NOMO-1 (cell line): ENCODE data around the gene CADM3.

Experiments
- DNase-seq, 2 experiments: peaks; one replicate each; lab custom pipeline; 2025; ENCODE audit not compliant: unreplicated experiment in 2 of 2; lab: John Stamatoyannopoulos, UW

CADM3 gene

GRCh38 chr1:159171254-159171687 lies at the start of gene CADM3:
TSS of gene CADM3 (plus strand) at chr1:159171615. CDS start at chr1:159171766, 151 bp downstream.
- no peak for DNase-seq

- DNase-seq, result no peak
These were observed 49.3 kb upstream of the CADM3 start for GRCh38 chr1:159122005-159122621.

GRCh38 chr1:159123587-159123986 lies 47.8 kb upstream of the CADM3 start:
- DNase-seq, result no peak

GRCh38 chr1:159132271-159132881 lies 39.0 kb upstream of the CADM3 start:
- DNase-seq, result peak; percentile 5 to 69

- DNase-seq, result no peak
These were observed 30.9 kb upstream of the CADM3 start for GRCh38 chr1:159140474-159140873.

GRCh38 chr1:159141584-159142390 lies 29.6 kb upstream of the CADM3 start:
- no peak for DNase-seq

- DNase-seq, result no peak
These were observed 29.1 kb upstream of the CADM3 start for GRCh38 chr1:159142391-159142663.

- DNase-seq, result no peak
These were observed 28.5 kb upstream of the CADM3 start for GRCh38 chr1:159142726-159143510.

- no peak for DNase-seq
These were observed 26.8 kb upstream of the CADM3 start for GRCh38 chr1:159144571-159144970.

GRCh38 chr1:159146980-159147379 lies 24.4 kb upstream of the CADM3 start:
- DNase-seq, result no peak

GRCh38 chr1:159152031-159152430 lies 19.4 kb upstream of the CADM3 start:
- DNase-seq, result peak; percentile 47 to 77

- DNase-seq, result peak; percentile 52 to 82
These were observed 10.3 kb upstream of the CADM3 start for GRCh38 chr1:159161001-159161718.

GRCh38 chr1:159161719-159162026 lies 9.7 kb upstream of the CADM3 start:
- no peak for DNase-seq

GRCh38 chr1:159162516-159163265 lies 8.7 kb upstream of the CADM3 start:
- DNase-seq, result peak; percentile 22 to 69

- no peak for DNase-seq
These were observed 7.7 kb upstream of the CADM3 start for GRCh38 chr1:159163614-159164228.

- DNase-seq, result no peak
These were observed 3.4 kb upstream of the CADM3 start for GRCh38 chr1:159168043-159168442.

- DNase-seq, result no peak
These were observed 776 bp upstream of the CADM3 start for GRCh38 chr1:159170639-159171038.

- no peak for DNase-seq
These were observed 480 bp downstream of the CADM3 start for GRCh38 chr1:159171688-159172501.
